ENCODE data around the gene PARL. TPM values are rescaled to one million over a fixed set of nuclear protein-coding genes. Genes with fewer than 3 reads are reported as not detected.

PARL gene
- total and polyA plus RNA-seq, 9 of the 15 experiments (the other 6 are each of a cell fraction or from before 2014, with no cell fraction given) = 39.5 to 82.4 (median 57.4) TPM

GRCh38 chr3:183790700-183791099, 94.0 kb downstream of the PARL start:
- Histone ChIP-seq H3K9me3 (replicated peaks; ENCODE audit: control insufficient read depth, insufficient read depth, low read depth, low read length) (no peaks in the 10 kb centered on the region), H3K27me3 (ENCODE audit: control insufficient read depth in 2 of 2, insufficient read depth in 2 of 2, low read length in 2 of 2) (no peaks in the 10 kb centered on the region), H3K4me2 (ENCODE audit: insufficient read depth, low read length) (no peak overlapping the region), H3K27ac (ENCODE audit: extremely low read depth, low read depth, low read length) (no peak overlapping the region), H3K4me1 (replicated peaks in 1 of 2; ENCODE audit: control insufficient read depth in 2 of 2, insufficient read depth in 2 of 2, low read length in 2 of 2) (peaks cover 0 to 6% of the 10 kb centered on the region in 2 experiments; a peak in 3 of 5 replicates), H3K79me2 (ENCODE audit: control insufficient read depth, insufficient read depth, low read length) (no peaks in the 10 kb centered on the region), H2AFZ (ENCODE audit: low read depth, low read length) (no peak overlapping the region), H3K36me3 (ENCODE audit: control insufficient read depth, insufficient read depth, low read length) (peaks cover 66% of the 10 kb centered on the region), H4K20me1 (replicated peaks; ENCODE audit: control insufficient read depth, insufficient read depth, low read length) (no peaks in the 10 kb centered on the region), H3K9ac (ENCODE audit: insufficient read depth in 1 of 2, low read depth in 2 of 2, low read length in 2 of 2) (0 out of 4 replicates have a peak overlapping the region, but pooled peaks of 1 of the 2 experiments have one; percentile 13), H3K4me3 (no peak overlapping the region), H3K9me1 (ENCODE audit: control insufficient read depth, insufficient read depth, low read length) (no peaks in the 10 kb centered on the region)
- no TSS peak for BruUV-seq (replicated peaks)
- POLR2A ChIA-PET = interaction anchor here (0.7 kb wide), 1 partner anchor 790 kb away, joined by 3 read pairs; no protein-coding TSS in a partner anchor
- ATAC-seq (no peak), DNase-seq (ENCODE audit: extremely low read depth in 1 of 4, low spot score in 3 of 4) (no peak), FAIRE-seq (no peak)
- in situ Hi-C loops (cut with MboI) = no loop called here
- CTCF ChIA-PET (ENCODE audit: low intra/inter-chr PET ratio) = no interaction called here
- intact Hi-C loops (cut with micrococcal nuclease) = no loop called here
- no peak for TF ChIP-seq GABPB2 (CRISPR knock-in tag; conservative IDR thresholded peaks at IDR 0.05)
- TF ChIP-seq USF2 (CRISPR knock-in tag; IDR thresholded peaks at IDR 0.05) = no peak
- no peak for TF ChIP-seq ZNF431 (CRISPR knock-in tag; IDR thresholded peaks at IDR 0.05)
- no peak for TF ChIP-seq SRF (CRISPR knock-in tag; IDR thresholded peaks at IDR 0.05)
- no peak for TF ChIP-seq ZNF133 (CRISPR knock-in tag; IDR thresholded peaks at IDR 0.05)
- TF ChIP-seq ERF (CRISPR knock-in tag; IDR thresholded peaks at IDR 0.05) = no peak
- 80% methylated on average over 16 of the region's 16 CpGs for whole genome bisulfite sequencing (ENCODE audit: insufficient coverage, low coverage, missing lambda C conversion rate)
